GM18951 (cell line): ENCODE measurements around the gene CAPZA2.

Source experiments
- POLR2A ChIP-seq: IDR thresholded peaks from 4 replicates; pipeline ENCODE4 v1.6.1; 2011; ENCODE audit warnings: mild to moderate bottlenecking; ENCODE audit not compliant: insufficient read length, insufficient read depth; ENCODE audit errors: extremely low read depth
- in situ Hi-C: fragments of 300-500 bp; cut with MboI; formaldehyde crosslinking; loops from one replicate; pipeline ENCODE4 v1.12.0; 2022; ENCODE audit warnings: low sequenced_read_pairs, mixed read lengths, inconsistent platforms; ENCODE audit not compliant: unreplicated experiment

The CAPZA2 gene

DNA sequence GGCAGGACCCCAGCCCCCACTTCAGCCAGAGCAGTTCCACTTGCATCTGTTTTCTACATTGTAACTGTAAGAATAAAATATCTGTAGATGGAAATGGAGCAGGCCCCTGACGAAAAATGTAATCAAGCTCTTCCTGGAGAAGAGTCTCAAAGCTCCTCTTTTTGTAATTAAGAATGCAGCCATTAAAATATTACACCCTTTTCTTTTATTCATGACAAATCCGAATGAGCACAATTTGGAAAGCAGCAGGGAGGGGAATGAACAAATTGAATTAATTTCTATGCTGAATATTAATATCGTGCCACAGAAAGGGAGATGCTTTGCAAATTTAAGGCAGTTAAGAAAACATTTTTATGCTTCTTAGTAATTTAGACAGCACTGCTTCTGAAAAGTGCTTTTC lies 24.8 kb upstream of the CAPZA2 start:
- TF ChIP-seq POLR2A: no peak
- in situ Hi-C loops: no loop called here

DNA sequence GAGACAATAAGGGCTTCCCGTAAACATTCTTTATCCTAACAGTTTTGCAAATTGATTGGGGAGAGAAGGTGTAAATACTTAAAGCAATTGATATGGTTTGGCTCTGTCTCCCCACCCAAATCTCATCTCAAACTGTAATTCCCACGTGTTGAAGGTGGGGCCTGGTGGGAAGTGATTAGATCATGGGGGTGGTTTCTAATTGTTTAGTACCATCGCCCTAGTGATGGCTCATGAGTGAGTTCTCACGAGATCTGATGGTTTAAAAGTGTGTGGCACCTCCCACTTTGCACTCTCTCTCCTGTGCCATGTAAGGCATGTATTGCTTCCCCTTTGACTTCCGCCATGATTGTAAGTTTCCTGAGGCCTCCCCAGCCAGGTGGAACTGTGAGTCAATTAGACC lies 22.1 kb upstream of the CAPZA2 start:
- in situ Hi-C loops: no loop called here
- no peak for TF ChIP-seq POLR2A

DNA sequence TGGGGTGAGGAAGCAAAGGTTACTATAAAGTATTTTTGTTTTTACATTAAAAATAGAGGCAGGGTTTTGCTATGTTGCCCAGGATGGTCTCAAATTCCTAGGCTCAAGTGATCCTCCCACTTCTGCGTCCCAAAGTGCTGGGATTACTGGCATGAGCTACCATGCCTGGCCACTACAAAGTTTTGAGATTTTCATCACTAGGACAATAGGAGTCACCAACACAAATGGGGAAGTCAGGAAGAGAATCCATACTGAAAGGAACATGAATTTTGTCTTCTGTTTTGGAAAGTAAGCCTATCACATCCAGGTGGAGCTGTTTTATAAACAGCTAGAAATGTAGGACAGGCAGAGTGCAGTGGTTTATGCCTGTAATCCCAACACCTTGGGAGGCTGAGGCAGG lies 20.0 kb upstream of the CAPZA2 start:
- in situ Hi-C loops: no loop called here

DNA sequence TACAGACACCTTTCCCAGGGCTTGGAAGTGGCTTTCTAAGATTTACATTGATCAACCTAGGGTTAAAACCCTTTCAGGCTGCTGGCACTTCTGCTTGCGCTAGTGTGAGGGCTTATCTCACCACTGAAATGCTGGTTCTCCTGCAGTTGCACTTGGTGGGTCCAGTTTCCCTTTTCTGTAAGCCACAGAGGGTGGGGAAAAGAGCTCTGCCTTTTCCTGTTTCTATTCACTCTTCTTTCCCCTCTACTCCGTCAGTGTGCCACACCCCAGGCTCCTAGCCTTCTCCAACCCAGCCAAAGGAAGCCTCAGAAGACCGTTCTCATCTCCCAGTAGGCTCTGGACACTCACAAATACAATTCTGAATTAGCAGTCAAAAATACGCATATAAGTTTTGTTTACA lies 19.0 kb upstream of the CAPZA2 start:
- no peak for TF ChIP-seq POLR2A
- in situ Hi-C loops: no loop called here

More for the DNA sequence above, 20.0 kb upstream of the CAPZA2 start:
- no peak for TF ChIP-seq POLR2A

DNA sequence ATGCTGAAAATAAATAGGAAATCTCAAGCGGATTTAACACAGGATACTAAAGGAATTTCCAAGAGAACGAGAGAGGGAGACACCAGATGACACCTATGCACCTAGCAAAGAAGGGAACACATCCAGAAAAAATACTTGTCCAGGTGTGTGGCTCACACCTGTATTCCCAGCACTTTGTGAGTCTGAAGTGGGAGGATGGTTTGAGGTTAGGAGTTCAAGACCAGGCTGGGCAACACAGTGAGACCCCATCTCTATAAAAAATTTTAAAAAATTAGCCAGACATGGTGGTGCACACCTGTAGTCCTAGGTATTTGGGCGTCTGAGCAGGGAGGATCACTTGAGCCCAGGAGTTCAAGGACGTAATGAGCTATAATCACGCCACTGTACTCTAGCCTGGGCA lies 11.2 kb upstream of the CAPZA2 start:
- in situ Hi-C loops: no loop called here
- no peak for TF ChIP-seq POLR2A

DNA sequence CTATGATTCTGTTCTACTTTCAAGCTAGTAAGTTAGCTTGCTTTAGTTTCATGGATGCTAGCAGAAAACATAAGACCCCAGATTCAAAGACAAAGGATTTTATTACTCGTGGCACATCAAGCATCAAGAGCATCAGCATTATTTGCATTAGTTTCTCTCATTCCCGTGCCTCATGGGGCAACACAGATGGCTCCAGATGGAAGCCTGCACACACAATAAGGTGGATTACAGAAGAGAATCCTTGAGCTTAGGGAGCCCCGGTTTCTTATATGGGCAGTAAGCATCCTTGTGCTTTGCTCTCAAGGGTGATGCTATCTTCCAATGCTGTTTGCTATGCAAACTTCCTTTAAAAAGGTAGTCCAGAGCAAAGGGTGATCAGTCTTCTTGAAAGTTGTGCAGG lies 10.7 kb upstream of the CAPZA2 start:
- TF ChIP-seq POLR2A: no peak
- in situ Hi-C loops: no loop called here

DNA sequence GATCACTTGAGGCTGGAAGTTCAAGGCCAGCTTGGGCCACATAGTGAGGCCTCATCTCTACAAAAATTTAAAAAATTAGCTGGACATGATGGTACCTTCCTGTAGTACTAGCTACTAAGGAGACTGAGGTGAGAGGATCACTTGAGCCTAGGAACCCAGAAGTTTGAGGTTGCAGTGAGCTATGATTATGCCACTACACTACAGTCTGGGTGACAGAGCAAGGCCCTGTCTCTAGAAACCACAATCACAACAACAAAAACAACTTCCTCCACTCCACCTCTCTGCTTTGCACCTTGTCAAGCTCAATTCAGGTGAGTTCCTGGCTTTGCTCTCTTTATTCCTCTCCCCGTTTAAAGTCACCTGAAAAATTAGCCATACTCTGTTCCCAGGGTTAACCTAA lies 8.3 kb upstream of the CAPZA2 start:
- in situ Hi-C loops: no loop called here
- no peak for TF ChIP-seq POLR2A

DNA sequence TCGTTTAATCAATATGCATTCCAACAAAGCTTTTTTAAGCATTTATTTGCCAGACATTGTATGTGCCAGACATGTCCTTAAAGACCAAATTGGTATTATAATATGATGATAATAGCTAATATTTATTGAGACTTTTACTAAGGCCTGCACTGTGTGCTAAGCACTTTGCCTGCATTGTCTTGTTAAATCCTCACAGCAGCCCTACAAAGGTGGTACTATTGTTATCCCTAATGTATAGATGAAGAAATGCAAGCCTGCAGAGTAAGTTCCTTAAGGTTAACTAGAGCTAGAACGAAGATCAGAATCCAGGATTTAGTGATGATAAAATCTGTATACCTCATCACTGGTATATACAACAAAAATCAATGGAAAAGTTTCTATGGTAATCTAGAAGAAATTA lies 5.3 kb upstream of the CAPZA2 start:
- in situ Hi-C loops: no loop called here

DNA sequence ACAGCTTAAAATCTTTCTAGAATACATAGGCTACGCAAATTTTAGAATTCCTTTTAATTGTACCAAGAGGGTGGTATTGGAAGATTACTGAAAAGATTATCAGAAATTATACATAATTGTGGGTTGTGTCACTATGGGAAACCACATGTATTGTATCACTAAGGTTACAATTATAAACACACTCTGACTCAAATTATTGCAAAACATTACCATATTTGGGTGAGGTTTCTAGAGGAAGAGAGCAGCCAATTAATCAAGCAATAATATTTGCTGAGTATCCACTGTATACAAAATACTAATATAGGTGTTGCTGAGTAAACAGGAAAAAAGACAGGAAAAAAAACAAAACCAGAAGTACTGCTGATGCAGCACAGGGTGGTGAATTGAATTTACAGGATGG lies 3.1 kb upstream of the CAPZA2 start:
- TF ChIP-seq POLR2A: no peak
- in situ Hi-C loops: no loop called here

More for the DNA sequence above, 5.3 kb upstream of the CAPZA2 start:
- TF ChIP-seq POLR2A: no peak

DNA sequence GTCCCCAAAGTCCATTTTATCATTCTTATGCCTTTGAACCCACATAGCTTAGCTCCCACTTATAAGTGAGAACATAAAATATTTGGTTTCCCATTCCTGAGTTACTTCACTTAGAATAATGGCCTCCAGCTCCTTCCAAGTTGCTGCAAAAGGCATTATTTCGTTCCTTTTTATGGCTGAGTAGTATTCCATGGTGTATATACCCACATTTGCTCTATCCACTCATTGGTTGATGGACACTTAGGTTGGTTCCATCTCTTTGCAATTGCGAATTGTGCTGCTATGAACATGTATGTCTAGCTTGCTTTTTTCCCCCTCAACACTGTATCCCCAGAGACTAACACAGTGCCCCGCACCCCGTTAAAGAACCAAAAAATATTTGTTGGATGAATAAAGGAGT lies 670 bp upstream of the CAPZA2 start:
- in situ Hi-C loops: no loop called here

DNA sequence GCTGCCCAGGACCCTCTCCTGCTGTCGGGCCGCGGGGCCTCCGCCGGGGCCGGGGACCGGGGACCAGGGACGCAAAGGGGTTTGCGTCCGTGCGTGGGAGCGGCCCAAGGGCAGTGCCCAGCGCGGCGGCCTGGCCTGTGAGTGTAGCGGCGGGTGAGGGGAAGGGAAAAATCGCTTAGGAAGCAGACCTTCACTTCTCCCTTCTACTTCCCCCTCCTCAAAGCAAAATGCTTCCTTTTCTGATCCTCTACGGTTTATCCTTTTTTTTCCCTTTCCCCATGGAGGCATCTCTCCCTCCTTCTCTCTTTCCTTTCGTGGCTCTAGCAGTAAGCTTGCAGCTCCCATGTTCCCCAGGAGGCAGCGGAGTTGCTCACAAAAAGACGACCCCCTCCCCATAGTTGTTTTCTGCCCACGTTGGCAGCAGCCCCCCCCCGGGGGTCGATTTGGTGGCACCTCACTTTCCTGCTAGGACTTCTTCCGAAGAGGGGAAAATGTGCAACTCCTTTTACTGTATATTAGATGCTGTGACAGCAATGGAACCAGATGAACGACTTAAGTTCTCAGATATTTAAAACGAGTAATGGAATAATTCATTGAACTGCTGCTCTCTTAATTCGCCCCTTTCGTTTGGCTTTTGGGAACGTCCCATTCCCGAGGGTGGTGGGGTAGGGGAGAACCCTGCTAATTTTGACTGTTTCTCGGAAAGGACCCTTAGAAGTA lies 724 bp downstream of the CAPZA2 start:
- in situ Hi-C loops: no loop called here
- no peak for TF ChIP-seq POLR2A

More for the DNA sequence above, 670 bp upstream of the CAPZA2 start:
- TF ChIP-seq POLR2A: no peak

DNA sequence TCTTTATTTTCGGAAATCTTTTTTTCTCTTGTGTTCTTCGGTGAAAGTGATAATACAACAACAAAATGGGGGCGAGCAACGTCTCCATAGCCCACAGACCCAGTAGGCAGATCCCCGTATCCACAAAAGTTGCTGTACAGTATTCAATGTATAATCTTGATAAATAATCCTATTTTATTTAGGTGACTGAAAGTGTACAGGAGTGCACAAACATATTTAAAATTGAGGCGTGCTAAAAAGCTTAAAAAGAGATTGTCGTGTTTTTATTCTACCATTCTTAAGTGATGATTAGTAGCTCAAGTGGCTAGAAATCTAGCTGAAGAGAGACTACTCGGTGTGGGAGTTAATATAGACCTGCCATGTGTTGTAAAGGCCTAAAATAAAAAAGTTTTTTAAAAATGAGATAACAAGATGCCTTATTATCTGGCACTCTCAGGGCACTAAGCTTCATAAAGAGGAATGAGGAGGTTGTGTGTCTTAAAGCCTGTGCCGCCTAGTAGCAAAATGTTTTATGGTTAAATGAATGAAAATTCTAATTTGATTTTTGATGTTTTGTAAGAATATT lies 1.6 kb downstream of the CAPZA2 start:
- no peak for TF ChIP-seq POLR2A
- in situ Hi-C loops: no loop called here

DNA sequence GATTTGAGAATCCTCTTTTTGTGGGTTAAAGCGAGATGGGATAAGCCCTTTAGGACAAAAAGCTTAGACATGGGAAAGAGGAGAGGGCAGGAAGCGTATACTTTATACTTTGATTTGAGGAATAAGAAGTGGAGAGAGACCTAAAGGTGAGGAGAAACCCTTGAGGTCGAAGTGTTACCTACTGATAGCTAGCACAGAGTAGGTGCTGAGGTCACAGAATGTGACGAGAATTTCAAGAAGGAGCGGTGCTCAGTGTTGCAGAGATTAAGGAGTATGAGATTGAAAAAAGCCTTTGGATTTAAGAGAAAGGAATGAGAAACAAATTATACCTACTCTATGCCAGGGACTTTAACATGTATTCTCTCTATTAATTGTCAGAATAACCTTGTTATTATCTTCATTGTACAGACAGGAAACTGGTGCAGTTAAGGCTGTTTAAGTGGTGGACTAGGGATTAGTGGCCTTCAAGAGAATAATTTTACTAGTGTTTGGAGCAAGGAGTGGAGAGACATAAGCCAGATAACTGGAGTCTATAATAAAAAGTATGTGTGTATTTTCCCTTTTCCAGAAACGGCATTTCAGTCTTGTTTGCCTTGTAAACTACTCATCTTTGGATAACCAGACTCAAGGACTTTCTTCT lies 8.8 kb downstream of the CAPZA2 start:
- in situ Hi-C loops: no loop called here
- TF ChIP-seq POLR2A: no peak

DNA sequence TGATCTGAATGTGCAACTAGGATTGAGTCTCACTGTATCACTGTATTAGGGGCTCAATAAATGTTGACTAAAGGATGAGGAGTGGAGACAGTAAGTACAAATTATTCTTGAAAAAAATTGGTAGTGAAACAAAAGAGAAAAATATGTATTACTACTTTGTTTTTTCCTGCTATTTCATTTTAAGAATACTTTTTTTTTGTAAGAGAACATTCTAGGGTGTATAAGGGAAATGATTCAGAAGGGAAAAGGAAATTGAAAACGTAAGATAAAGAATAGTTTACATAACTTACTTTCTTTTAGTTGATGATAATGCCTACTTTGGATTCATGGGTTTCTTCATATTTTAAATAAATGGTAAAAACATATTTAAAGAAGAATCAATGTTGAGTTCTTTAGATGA lies 9.6 kb downstream of the CAPZA2 start:
- no peak for TF ChIP-seq POLR2A
- in situ Hi-C loops: no loop called here

DNA sequence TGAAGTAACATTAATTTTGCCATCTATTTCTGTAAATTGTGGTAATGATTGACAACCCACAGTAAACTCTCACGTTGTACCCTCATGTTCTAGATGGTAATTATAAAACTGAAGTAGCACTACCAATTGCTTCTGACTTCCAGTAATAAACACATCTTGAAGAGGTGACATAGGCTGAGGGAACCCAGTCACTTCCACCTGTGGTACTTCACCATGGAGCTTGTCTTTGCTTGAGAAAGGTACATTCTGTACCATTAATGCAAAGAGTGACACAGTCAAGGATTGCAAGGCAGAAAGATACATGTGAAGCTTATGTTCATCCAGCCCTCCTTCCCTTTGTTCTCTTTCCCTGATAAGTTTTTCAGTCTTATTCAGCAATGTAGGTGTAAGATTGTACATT lies 11.2 kb downstream of the CAPZA2 start:
- in situ Hi-C loops: no loop called here
- TF ChIP-seq POLR2A: no peak
